Measurements from ENCODE around the gene PRKCE.

The PRKCE gene

GRCh38 chr2:46142546-46143428 lies 491.3 kb downstream of the PRKCE start:
- Histone ChIP-seq H3K18ac (ENCODE audit: low read length) (no peak overlapping the region), H4K5ac (ENCODE audit: low read length) (no peak overlapping the region), H3K79me1 (ENCODE audit: low read length) (no peaks in the 10 kb centered on the region), H4K8ac (ENCODE audit: low read depth, low read length) (no peak overlapping the region), H2BK5ac (ENCODE audit: low read length) (no peak overlapping the region), H3K56ac (ENCODE audit: low read length) (no peak overlapping the region), H3K36me3 (ENCODE audit: control insufficient read depth, insufficient read depth, low read length) (no peaks in the 10 kb centered on the region), H3K4me3 (ENCODE audit: low read length) (no peak overlapping the region), H2AK5ac (ENCODE audit: low read length) (no peak overlapping the region), H2BK120ac (ENCODE audit: low read depth, low read length) (no peak overlapping the region), H3K23ac (ENCODE audit: low read length) (no peak overlapping the region), H3K27ac (ENCODE audit: low read depth, low read length) (no peak overlapping the region), H3K9ac (ENCODE audit: low read length) (no peak overlapping the region), H3K4me1 (ENCODE audit: control insufficient read depth, low read depth, low read length) (no peaks in the 10 kb centered on the region), H3K27me3 (ENCODE audit: insufficient read depth, low read length, poor library complexity) (no peaks in the 10 kb centered on the region), H3K4me2 (ENCODE audit: low read length) (no peak overlapping the region), H3K79me2 (ENCODE audit: control insufficient read depth, insufficient read depth, low read length) (no peaks in the 10 kb centered on the region), H3K4ac (ENCODE audit: low read depth, low read length) (no peak overlapping the region), H2BK15ac (replicated peaks; ENCODE audit: low read depth) (no peak overlapping the region)
- no peak for DNase-seq
- no CpG with 5 or more reads among the region's 5 CpGs for WGBS (ENCODE audit: extremely low coverage, insufficient coverage, low lambda C conversion rate)

GRCh38 chr2:46143429-46144132 lies 492.1 kb downstream of the PRKCE start:
- Histone ChIP-seq H3K36me3 (ENCODE audit: control insufficient read depth, insufficient read depth, low read length) (no peaks in the 10 kb centered on the region), H3K4ac (ENCODE audit: low read depth, low read length) (no peak overlapping the region), H3K18ac (ENCODE audit: low read length) (no peak overlapping the region), H3K79me1 (ENCODE audit: low read length) (no peaks in the 10 kb centered on the region), H2BK15ac (replicated peaks; ENCODE audit: low read depth) (no peak overlapping the region), H2BK120ac (ENCODE audit: low read depth, low read length) (no peak overlapping the region), H4K8ac (ENCODE audit: low read depth, low read length) (no peak overlapping the region), H2AK5ac (ENCODE audit: low read length) (no peak overlapping the region), H3K27ac (ENCODE audit: low read depth, low read length) (no peak overlapping the region), H3K79me2 (ENCODE audit: control insufficient read depth, insufficient read depth, low read length) (no peaks in the 10 kb centered on the region), H3K23ac (ENCODE audit: low read length) (no peak overlapping the region), H3K9ac (ENCODE audit: low read length) (no peak overlapping the region), H3K4me3 (ENCODE audit: low read length) (no peak overlapping the region), H3K27me3 (ENCODE audit: insufficient read depth, low read length, poor library complexity) (no peaks in the 10 kb centered on the region), H2BK5ac (ENCODE audit: low read length) (no peak overlapping the region), H3K4me2 (ENCODE audit: low read length) (no peak overlapping the region), H4K5ac (ENCODE audit: low read length) (no peak overlapping the region), H3K4me1 (ENCODE audit: control insufficient read depth, low read depth, low read length) (no peaks in the 10 kb centered on the region), H3K56ac (ENCODE audit: low read length) (no peak overlapping the region)
- WGBS (ENCODE audit: extremely low coverage, insufficient coverage, low lambda C conversion rate) = no CpG with 5 or more reads among the region's 9 CpGs
- no peak for DNase-seq

GRCh38 chr2:46144133-46144800 lies 492.8 kb downstream of the PRKCE start:
- no peak overlapping the region for H3K27ac ChIP-seq (ENCODE audit: low read depth, low read length)
- no peak overlapping the region for H3K18ac ChIP-seq (ENCODE audit: low read length)
- H3K79me2 ChIP-seq (ENCODE audit: control insufficient read depth, insufficient read depth, low read length) = no peaks in the 10 kb centered on the region
- no peak overlapping the region for H3K56ac ChIP-seq (ENCODE audit: low read length)
- H2BK5ac ChIP-seq (ENCODE audit: low read length) = no peak overlapping the region
- no peak overlapping the region for H2BK15ac ChIP-seq (replicated peaks; ENCODE audit: low read depth)
- no peak overlapping the region for H2BK120ac ChIP-seq (ENCODE audit: low read depth, low read length)
- no peak overlapping the region for H3K23ac ChIP-seq (ENCODE audit: low read length)
- WGBS (ENCODE audit: extremely low coverage, insufficient coverage, low lambda C conversion rate) = no CpG with 5 or more reads among the region's 6 CpGs
- no peaks in the 10 kb centered on the region for H3K36me3 ChIP-seq (ENCODE audit: control insufficient read depth, insufficient read depth, low read length)
- peak; percentile 33 for DNase-seq
- no peak overlapping the region for H3K9ac ChIP-seq (ENCODE audit: low read length)
- no peaks in the 10 kb centered on the region for H3K79me1 ChIP-seq (ENCODE audit: low read length)
- H3K4me2 ChIP-seq (ENCODE audit: low read length) = no peak overlapping the region
- no peak overlapping the region for H3K4ac ChIP-seq (ENCODE audit: low read depth, low read length)
- H4K5ac ChIP-seq (ENCODE audit: low read length) = no peak overlapping the region
- no peak overlapping the region for H4K8ac ChIP-seq (ENCODE audit: low read depth, low read length)
- H2AK5ac ChIP-seq (ENCODE audit: low read length) = no peak overlapping the region
- H3K4me3 ChIP-seq (ENCODE audit: low read length) = no peak overlapping the region
- H3K4me1 ChIP-seq (ENCODE audit: control insufficient read depth, low read depth, low read length) = no peaks in the 10 kb centered on the region
- H3K27me3 ChIP-seq (ENCODE audit: insufficient read depth, low read length, poor library complexity) = no peaks in the 10 kb centered on the region

- Histone ChIP-seq H3K4ac (ENCODE audit: low read depth, low read length) (no peak overlapping the region), H3K23ac (ENCODE audit: low read length) (no peak overlapping the region), H2BK5ac (ENCODE audit: low read length) (no peak overlapping the region), H3K4me3 (ENCODE audit: low read length) (no peak overlapping the region), H4K5ac (ENCODE audit: low read length) (no peak overlapping the region), H3K27ac (ENCODE audit: low read depth, low read length) (no peak overlapping the region), H3K79me2 (ENCODE audit: control insufficient read depth, insufficient read depth, low read length) (no peaks in the 10 kb centered on the region), H3K56ac (ENCODE audit: low read length) (no peak overlapping the region), H3K9ac (ENCODE audit: low read length) (no peak overlapping the region), H2BK15ac (replicated peaks; ENCODE audit: low read depth) (no peak overlapping the region), H3K27me3 (ENCODE audit: insufficient read depth, low read length, poor library complexity) (no peaks in the 10 kb centered on the region), H2AK5ac (ENCODE audit: low read length) (no peak overlapping the region), H3K4me1 (ENCODE audit: control insufficient read depth, low read depth, low read length) (no peaks in the 10 kb centered on the region), H3K79me1 (ENCODE audit: low read length) (no peaks in the 10 kb centered on the region), H3K4me2 (ENCODE audit: low read length) (no peak overlapping the region), H3K18ac (ENCODE audit: low read length) (no peak overlapping the region), H4K8ac (ENCODE audit: low read depth, low read length) (no peak overlapping the region), H2BK120ac (ENCODE audit: low read depth, low read length) (no peak overlapping the region), H3K36me3 (ENCODE audit: control insufficient read depth, insufficient read depth, low read length) (no peaks in the 10 kb centered on the region)
- no peak for DNase-seq
- WGBS (ENCODE audit: extremely low coverage, insufficient coverage, low lambda C conversion rate) = no CpG with 5 or more reads among the region's 5 CpGs
These were observed 493.5 kb downstream of the PRKCE start for GRCh38 chr2:46145017-46145416.

- DNase-seq = no peak
- H2BK120ac ChIP-seq (ENCODE audit: low read depth, low read length) = no peak overlapping the region
- no peaks in the 10 kb centered on the region for H3K79me1 ChIP-seq (ENCODE audit: low read length)
- H4K8ac ChIP-seq (ENCODE audit: low read depth, low read length) = no peak overlapping the region
- H3K56ac ChIP-seq (ENCODE audit: low read length) = no peak overlapping the region
- no peak overlapping the region for H3K18ac ChIP-seq (ENCODE audit: low read length)
- no peak overlapping the region for H2BK5ac ChIP-seq (ENCODE audit: low read length)
- no peak overlapping the region for H3K4ac ChIP-seq (ENCODE audit: low read depth, low read length)
- H2BK15ac ChIP-seq (replicated peaks; ENCODE audit: low read depth) = no peak overlapping the region
- H3K4me3 ChIP-seq (ENCODE audit: low read length) = no peak overlapping the region
- no peaks in the 10 kb centered on the region for H3K79me2 ChIP-seq (ENCODE audit: control insufficient read depth, insufficient read depth, low read length)
- H3K4me2 ChIP-seq (ENCODE audit: low read length) = no peak overlapping the region
- no peaks in the 10 kb centered on the region for H3K27me3 ChIP-seq (ENCODE audit: insufficient read depth, low read length, poor library complexity)
- H3K4me1 ChIP-seq (ENCODE audit: control insufficient read depth, low read depth, low read length) = no peaks in the 10 kb centered on the region
- no peak overlapping the region for H2AK5ac ChIP-seq (ENCODE audit: low read length)
- H4K5ac ChIP-seq (ENCODE audit: low read length) = no peak overlapping the region
- no peak overlapping the region for H3K27ac ChIP-seq (ENCODE audit: low read depth, low read length)
- no peak overlapping the region for H3K9ac ChIP-seq (ENCODE audit: low read length)
- H3K23ac ChIP-seq (ENCODE audit: low read length) = no peak overlapping the region
- no peaks in the 10 kb centered on the region for H3K36me3 ChIP-seq (ENCODE audit: control insufficient read depth, insufficient read depth, low read length)
These were observed 494.4 kb downstream of the PRKCE start for GRCh38 chr2:46145840-46146239.
